Transverse colon (tissue), 4 donors: Measurements from ENCODE around the gene TMEM88. TPM values are rescaled to one million over a fixed set of nuclear protein-coding genes. Genes with fewer than 3 reads are reported as not detected.
"Not testable (repeated sequence)": the region's sequence is repeated elsewhere in the genome, so short reads cannot be mapped to it uniquely, and the experiment has no call there.

ENCODE experiments used
- DNase-seq: peaks from one replicate; pipeline ENCODE4 v3.0.0-alpha.2; 2019
- H3K27ac ChIP-seq, 4 donors: fragments of 200-600 bp; sonication (generic); 2 replicates each; pipeline ENCODE4 v1.5.1; 2016 to 2018; ENCODE audit warnings: inconsistent platforms in 4 of 4
- H3K27me3 ChIP-seq: fragments of 200-600 bp; sonication (generic); 2 replicates; pipeline ENCODE4 v1.5.1; 2017; ENCODE audit warnings: inconsistent platforms
- H3K36me3 ChIP-seq, 4 donors: fragments of 200-600 bp; sonication (generic); 2 replicates each; pipeline ENCODE4 v1.5.1; 2017 to 2019; ENCODE audit warnings: inconsistent platforms in 4 of 4
- H3K4me1 ChIP-seq, 4 donors: fragments of 200-600 bp; sonication (generic); 2 replicates each; pipeline ENCODE4 v1.5.1; 2017 to 2020; ENCODE audit warnings: inconsistent platforms in 4 of 4
- H3K4me3 ChIP-seq, 4 donors: fragments of 200-600 bp; sonication (generic); 1 replicate in 1 of 4; 2 replicates in 3 of 4; pipeline versions ENCODE4 v1.5.1 to v1.6.1; 2017 to 2019; ENCODE audit warnings: inconsistent platforms in 4 of 4
- H3K9me3 ChIP-seq, 2 donors: fragments of 200-600 bp; sonication (generic); 2 replicates each; pipeline ENCODE4 v1.5.1; 2017 to 2019; ENCODE audit warnings: inconsistent platforms in 2 of 2
- EP300 ChIP-seq: sonication (generic); formaldehyde crosslinking; IDR thresholded peaks from one replicate; pipeline ENCODE4 v1.6.1; 2017; ENCODE audit warnings: antibody characterized with exemption, low read depth
- POLR2A ChIP-seq: fragments of 450-650 bp; IDR thresholded peaks from one replicate; pipeline ENCODE4 v1.6.1; 2016; ENCODE audit warnings: antibody characterized with exemption, mild to moderate bottlenecking, moderate library complexity
- POLR2AphosphoS5 ChIP-seq, 3 donors: sonication (generic); formaldehyde crosslinking; IDR thresholded peaks; one replicate each; pipeline ENCODE4 v1.6.1; 2016; ENCODE audit warnings: antibody characterized with exemption in 3 of 3
- WGBS, 2 donors: methylation state at CpG; one replicate each; pipeline ENCODE4 v1.1.5; 2018; ENCODE audit warnings: low coverage in 1 of 2; 5-methylcytosine and 5-hydroxymethylcytosine counted together
- in situ Hi-C, 4 donors: fragments of 200-750 bp; cut with MboI; loops; one replicate each; pipeline versions ENCODE4 v1.15.0 to v1.15.1; 2017; ENCODE audit warnings: low sequenced_read_pairs in 3 of 4, low pct_ligation_motif_present in 1 of 4, low pct_unique_long_range_greater_than_20kb in 1 of 4
- intact Hi-C: fragments of 100-400 bp; cut with DNase I; formaldehyde crosslinking; loops from one replicate; pipeline ENCODE4 v1.15.1; 2023; ENCODE audit warnings: low total_unique reads
- total RNA-seq, 4 donors: library from RNA; depleted of rRNA; stranded (reverse); fragments of >200 nt; gene quantifications; one replicate each; pipeline ENCODE4 v1.1.0, GENCODE V29; 2016
- TF ChIP-seq, protein P1 (sequence below), 5 experiments: fragments of 200-600 bp in 3 of 5; fragments of 450-650 bp in 2 of 5; sonication (generic) in 3 of 5; IDR thresholded peaks; 1 replicate in 2 of 5; 2 replicates in 3 of 5; pipeline ENCODE4 v1.5.1; 2016 to 2017; ENCODE audit warnings: antibody characterized with exemption in 5 of 5, inconsistent platforms in 3 of 5, mild to moderate bottlenecking in 2 of 5, moderate library complexity in 1 of 5

Gene TMEM88
- total RNA-seq = 10 to 100 TPM in 1 of 4 donors, 1 to 10 TPM in 3; 2.4 to 13.1 (median 6.8) TPM

GRCh38 chr17:7854851-7855659 lies at the start of gene TMEM88:
TMEM88 (plus strand) TSS chr17:7855066; CDS start chr17:7855075, 9 bp downstream.
- TF ChIP-seq POLR2AphosphoS5 (IDR thresholded peaks at IDR 0.05) (peak in 1 of 3 donors; percentile 4), EP300 (no peak)
- TF ChIP-seq, protein P1, sequence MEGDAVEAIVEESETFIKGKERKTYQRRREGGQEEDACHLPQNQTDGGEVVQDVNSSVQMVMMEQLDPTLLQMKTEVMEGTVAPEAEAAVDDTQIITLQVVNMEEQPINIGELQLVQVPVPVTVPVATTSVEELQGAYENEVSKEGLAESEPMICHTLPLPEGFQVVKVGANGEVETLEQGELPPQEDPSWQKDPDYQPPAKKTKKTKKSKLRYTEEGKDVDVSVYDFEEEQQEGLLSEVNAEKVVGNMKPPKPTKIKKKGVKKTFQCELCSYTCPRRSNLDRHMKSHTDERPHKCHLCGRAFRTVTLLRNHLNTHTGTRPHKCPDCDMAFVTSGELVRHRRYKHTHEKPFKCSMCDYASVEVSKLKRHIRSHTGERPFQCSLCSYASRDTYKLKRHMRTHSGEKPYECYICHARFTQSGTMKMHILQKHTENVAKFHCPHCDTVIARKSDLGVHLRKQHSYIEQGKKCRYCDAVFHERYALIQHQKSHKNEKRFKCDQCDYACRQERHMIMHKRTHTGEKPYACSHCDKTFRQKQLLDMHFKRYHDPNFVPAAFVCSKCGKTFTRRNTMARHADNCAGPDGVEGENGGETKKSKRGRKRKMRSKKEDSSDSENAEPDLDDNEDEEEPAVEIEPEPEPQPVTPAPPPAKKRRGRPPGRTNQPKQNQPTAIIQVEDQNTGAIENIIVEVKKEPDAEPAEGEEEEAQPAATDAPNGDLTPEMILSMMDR (IDR thresholded peaks at IDR 0.05) = no peak
- Histone ChIP-seq H3K27me3 (no peaks in the 10 kb centered on the region), H3K36me3 (peaks cover 0 to 20% (median 9%) of the 10 kb centered on the region in 4 donors), H3K9me3 (no peaks in the 10 kb centered on the region), H3K27ac (peak within 1 kb of the TSS; percentile 90 to 97 (median 94)), H3K4me1 (peaks cover 26 to 46% (median 37%) of the 10 kb centered on the region in 4 donors), H3K4me3 (peak within 1 kb of the TSS in 2 of 4 donors; percentile 6 to 62)
- no peak for DNase-seq
- intact Hi-C loops = loop anchor here (5.0 to 10.0 kb wide), 2 partner anchors 37 to 110 kb away; no protein-coding TSS in a partner anchor
- WGBS, 2 donors = 49 to 61% methylated on average over 20 to 57 of the region's 57 CpGs
- in situ Hi-C loops = loop anchor here in 2 of 4 donors (25.0 kb wide), 1 partner anchor 132 kb away; no protein-coding TSS in a partner anchor

DNA sequence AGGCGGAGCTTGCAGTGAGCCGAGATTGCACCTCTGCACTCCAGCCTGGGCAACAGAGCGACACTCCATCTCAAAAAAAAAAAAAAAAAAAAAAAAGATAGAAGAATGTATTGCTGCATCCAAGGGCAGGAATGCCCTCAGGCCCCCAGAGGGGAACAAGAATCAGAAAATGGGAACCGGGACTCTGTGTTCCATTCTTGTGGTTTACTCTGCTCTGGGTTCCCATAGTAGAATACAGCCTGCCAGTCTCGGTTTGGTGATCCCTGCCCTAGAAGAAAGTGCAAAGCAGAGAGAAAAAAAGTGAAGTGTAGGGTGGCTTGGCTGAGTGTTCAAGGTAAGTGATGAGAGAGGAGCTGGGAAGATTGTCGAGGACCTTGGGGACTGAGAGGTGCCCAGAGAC lies 48.3 kb upstream of the TMEM88 start:
- 77 to 87% methylated on average over 5 to 6 of the region's 6 CpGs for WGBS, 2 donors
- H3K4me3 ChIP-seq = no peak overlapping the region
- no peaks in the 10 kb centered on the region for H3K9me3 ChIP-seq
- intact Hi-C loops (no loop called here), in situ Hi-C loops (no loop called here)
- no peaks in the 10 kb centered on the region for H3K36me3 ChIP-seq
- TF ChIP-seq EP300 (no peak), POLR2AphosphoS5 (IDR thresholded peaks at IDR 0.05) (no peak), POLR2A (no peak)
- TF ChIP-seq, protein P1 (IDR thresholded peaks at IDR 0.05) = no peak
- DNase-seq = no peak
- H3K27me3 ChIP-seq = peaks cover 6% of the 10 kb centered on the region
- no peak overlapping the region for H3K27ac ChIP-seq
- peaks cover 0 to 14% (median 4%) of the 10 kb centered on the region in 4 donors for H3K4me1 ChIP-seq

- intact Hi-C loops (no loop called here), in situ Hi-C loops (no loop called here)
- WGBS, 2 donors = 47 to 90% methylated on average over 6 to 21 of the region's 21 CpGs
- Histone ChIP-seq H3K36me3 (no peaks in the 10 kb centered on the region), H3K27me3 (peaks cover 6% of the 10 kb centered on the region), H3K4me3 (no peak overlapping the region), H3K4me1 (peaks cover 0 to 14% (median 4%) of the 10 kb centered on the region in 4 donors), H3K27ac (no peak overlapping the region), H3K9me3 (no peaks in the 10 kb centered on the region)
- TF ChIP-seq, protein P1 (IDR thresholded peaks at IDR 0.05) = no peak
- TF ChIP-seq EP300 (no peak), POLR2AphosphoS5 (IDR thresholded peaks at IDR 0.05) (no peak), POLR2A (no peak)
- no peak for DNase-seq
These were observed 47.7 kb upstream of the TMEM88 start for GRCh38 chr17:7807206-7807605.

- intact Hi-C loops = no loop called here
- no peak for TF ChIP-seq POLR2AphosphoS5 (IDR thresholded peaks at IDR 0.05)
- TF ChIP-seq, protein P1 (IDR thresholded peaks at IDR 0.05) = no peak
- no peak for TF ChIP-seq EP300
- no peak for TF ChIP-seq POLR2A
These were observed 45.6 kb upstream of the TMEM88 start for GRCh38 chr17:7809086-7809790.

DNA sequence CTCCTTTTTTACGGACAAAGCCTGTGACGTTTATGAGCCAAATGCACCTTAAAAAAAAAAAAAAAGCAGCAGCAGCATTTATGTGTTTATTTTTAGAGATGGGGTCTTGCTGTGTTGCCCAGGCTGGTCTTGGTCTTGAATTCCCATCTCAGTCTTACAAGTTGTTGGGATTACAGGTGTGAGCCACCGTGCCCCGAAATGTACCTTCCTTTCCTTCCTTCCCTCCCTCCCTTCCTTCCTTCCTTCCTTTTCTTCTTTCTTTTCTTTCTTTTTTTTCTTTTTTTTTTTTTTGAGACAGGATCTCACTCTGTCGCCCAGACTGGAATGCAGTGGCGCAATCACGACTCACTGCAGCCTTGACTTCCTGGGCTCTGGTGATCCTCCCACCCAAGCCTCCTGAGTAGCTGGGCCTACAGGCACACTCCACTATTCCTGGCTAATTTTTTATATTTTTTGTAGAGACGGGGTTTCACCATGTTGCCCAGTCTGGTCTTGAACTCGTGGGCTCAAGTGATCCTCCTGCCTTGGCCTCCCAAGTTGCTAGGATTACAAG lies 45.0 kb upstream of the TMEM88 start:
- H3K27ac ChIP-seq, H3K4me1 ChIP-seq, H3K36me3 ChIP-seq, H3K4me3 ChIP-seq, intact Hi-C loops, H3K9me3 ChIP-seq, DNase-seq, H3K27me3 ChIP-seq: not testable (repeated sequence)
- in situ Hi-C loops = loop anchor here in 1 of 4 donors (10.0 kb wide), 1 partner anchor 65 kb away; no protein-coding TSS in a partner anchor
- 67 to 81% methylated on average over 2 to 9 of the region's 9 CpGs for WGBS, 2 donors

More at GRCh38 chr17:7809086-7809790, 45.6 kb upstream of the TMEM88 start:
- Histone ChIP-seq H3K4me1 (peaks cover 0 to 8% (median 4%) of the 10 kb centered on the region in 4 donors), H3K36me3 (no peaks in the 10 kb centered on the region), H3K27ac (no peak overlapping the region), H3K27me3 (peaks cover 6% of the 10 kb centered on the region), H3K9me3 (no peaks in the 10 kb centered on the region), H3K4me3 (no peak overlapping the region)
- 68 to 73% methylated on average over 10 to 11 of the region's 11 CpGs for WGBS, 2 donors
- DNase-seq = no peak
- in situ Hi-C loops = no loop called here
